ENCODE results near the gene SLC30A10. TPM values are rescaled to one million over a fixed set of nuclear protein-coding genes. Genes with fewer than 3 reads are reported as not detected.

The SLC30A10 gene
- total RNA-seq, 1 experiment from 2014 or later, result 0.09 TPM

DNA sequence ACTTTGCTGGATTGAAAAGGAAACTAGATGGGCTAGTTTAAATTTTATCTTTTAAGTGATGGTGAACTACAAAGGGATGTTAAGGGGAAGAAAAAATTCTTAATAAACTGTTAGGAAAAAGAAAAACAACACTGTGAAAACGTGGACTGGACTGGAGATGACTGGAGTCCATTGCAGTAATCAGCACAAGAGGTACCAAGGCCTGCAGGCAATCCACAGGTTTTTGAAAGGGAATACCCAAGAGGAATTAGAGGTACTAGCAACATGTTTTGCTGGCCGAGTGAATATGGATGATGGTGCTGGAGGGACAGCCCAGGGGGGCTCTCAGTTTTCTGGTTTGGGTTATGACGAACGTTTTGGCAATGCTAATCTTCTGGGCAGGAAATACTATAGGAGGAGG is 39.0 kb upstream of the SLC30A10 start:
- Histone ChIP-seq H2BK5ac (ENCODE audit: insufficient read length, low read length) (no peak overlapping the region), H4K8ac (replicated peaks; ENCODE audit: insufficient read length, low read depth, low read length) (no peak overlapping the region), H4K5ac (ENCODE audit: insufficient read length, low read depth, low read length) (no peak overlapping the region), H3K18ac (ENCODE audit: insufficient read length, low read depth, low read length) (no peak overlapping the region), H3K79me2 (ENCODE audit: insufficient read depth, low read length) (no peaks in the 10 kb centered on the region), H2AK5ac (ENCODE audit: insufficient read length, low read length) (no peak overlapping the region), H3K27me3 (ENCODE audit: insufficient read depth, low read length) (no peaks in the 10 kb centered on the region), H2BK120ac (ENCODE audit: low read depth, low read length, poor library complexity, severe bottlenecking) (no peak overlapping the region), H4K20me1 (ENCODE audit: control insufficient read depth, insufficient read depth, insufficient read length) (no peaks in the 10 kb centered on the region), H3K9ac (ENCODE audit: extremely low read depth, insufficient read length, low read length) (no peak overlapping the region), H3K4me2 (ENCODE audit: insufficient read depth, insufficient read length, low read length) (no peak overlapping the region), H3K79me1 (ENCODE audit: insufficient read depth, low read depth, low read length, poor library complexity, severe bottlenecking) (no peaks in the 10 kb centered on the region), H3K56ac (ENCODE audit: insufficient read length, low read depth, low read length) (no peak overlapping the region), H3K9me3 (ENCODE audit: control insufficient read depth, low read depth, low read length) (no peaks in the 10 kb centered on the region), H2BK15ac (ENCODE audit: low read depth, low read length) (no peak overlapping the region), H2BK20ac (ENCODE audit: low read depth, low read length, poor library complexity, severe bottlenecking) (no peak overlapping the region), H3T11ph (ENCODE audit: low read length) (no peak overlapping the region), H3K4me1 (ENCODE audit: insufficient read depth, low read length) (no peaks in the 10 kb centered on the region), H3K14ac (ENCODE audit: insufficient read depth, low read length) (no peak overlapping the region), H3K23ac (ENCODE audit: insufficient read length, low read depth, low read length) (no peak overlapping the region), H3K23me2 (ENCODE audit: insufficient read length, low read depth, low read length, poor library complexity, severe bottlenecking) (no peaks in the 10 kb centered on the region), H2AFZ (ENCODE audit: low read length) (no peak overlapping the region), H4K91ac (ENCODE audit: insufficient read length, low read depth, low read length) (no peak overlapping the region), H3K4ac (ENCODE audit: low read depth, low read length) (no peak overlapping the region), H3K27ac (ENCODE audit: insufficient read length, low read depth, low read length) (no peak overlapping the region), H2BK12ac (ENCODE audit: insufficient read length, low read depth, low read length) (no peak overlapping the region)
- peak overlapping the region in 2 of 3 experiments; percentile 26 to 38; a peak in 3 of 7 replicates for H3K27ac Mint-ChIP-seq
- peaks cover 2 to 28% (median 11%) of the 10 kb centered on the region in 3 experiments; a peak in 6 of 7 replicates for H3K36me3 Mint-ChIP-seq (ENCODE audit: insufficient read depth in 1 of 3, low read depth in 3 of 3)
- H3K4me1 Mint-ChIP-seq, result no peaks in the 10 kb centered on the region
- WGBS (ENCODE audit: extremely low coverage, insufficient read length, low lambda C conversion rate), result no CpG with 5 or more reads among the region's 4 CpGs
- H3K27me3 Mint-ChIP-seq (ENCODE audit: low read depth), result no peaks in the 10 kb centered on the region
- H3K4me3 Mint-ChIP-seq, result no peak overlapping the region
- TF ChIP-seq, protein P1, sequence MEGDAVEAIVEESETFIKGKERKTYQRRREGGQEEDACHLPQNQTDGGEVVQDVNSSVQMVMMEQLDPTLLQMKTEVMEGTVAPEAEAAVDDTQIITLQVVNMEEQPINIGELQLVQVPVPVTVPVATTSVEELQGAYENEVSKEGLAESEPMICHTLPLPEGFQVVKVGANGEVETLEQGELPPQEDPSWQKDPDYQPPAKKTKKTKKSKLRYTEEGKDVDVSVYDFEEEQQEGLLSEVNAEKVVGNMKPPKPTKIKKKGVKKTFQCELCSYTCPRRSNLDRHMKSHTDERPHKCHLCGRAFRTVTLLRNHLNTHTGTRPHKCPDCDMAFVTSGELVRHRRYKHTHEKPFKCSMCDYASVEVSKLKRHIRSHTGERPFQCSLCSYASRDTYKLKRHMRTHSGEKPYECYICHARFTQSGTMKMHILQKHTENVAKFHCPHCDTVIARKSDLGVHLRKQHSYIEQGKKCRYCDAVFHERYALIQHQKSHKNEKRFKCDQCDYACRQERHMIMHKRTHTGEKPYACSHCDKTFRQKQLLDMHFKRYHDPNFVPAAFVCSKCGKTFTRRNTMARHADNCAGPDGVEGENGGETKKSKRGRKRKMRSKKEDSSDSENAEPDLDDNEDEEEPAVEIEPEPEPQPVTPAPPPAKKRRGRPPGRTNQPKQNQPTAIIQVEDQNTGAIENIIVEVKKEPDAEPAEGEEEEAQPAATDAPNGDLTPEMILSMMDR (conservative IDR thresholded peaks at IDR 0.05), result no peak
- DNase-seq, result no peak
- H3K9me3 Mint-ChIP-seq, result no peaks in the 10 kb centered on the region
